Daoy (cell line): ENCODE data around the gene TSPAN16. TPM values are rescaled to one million over a fixed set of nuclear protein-coding genes. Genes with fewer than 3 reads are reported as not detected.
"Not testable (repeated sequence)": the region's sequence is repeated elsewhere in the genome, so short reads cannot be mapped to it uniquely, and the experiment has no call there.

Experiments
- DNase-seq: peaks from one replicate; pipeline ENCODE4 v3.0.0-alpha.2; 2015; ENCODE audit warnings: low read depth
- total RNA-seq: library from RNA; depleted of rRNA; stranded (reverse); fragments of >200 nt; shearing (Covaris generic); gene quantifications from 2 replicates; pipeline ENCODE4 v1.2.3, GENCODE V29; 2014

Gene TSPAN16
- total RNA-seq, 1 experiment from 2014 or later = not detected

DNA sequence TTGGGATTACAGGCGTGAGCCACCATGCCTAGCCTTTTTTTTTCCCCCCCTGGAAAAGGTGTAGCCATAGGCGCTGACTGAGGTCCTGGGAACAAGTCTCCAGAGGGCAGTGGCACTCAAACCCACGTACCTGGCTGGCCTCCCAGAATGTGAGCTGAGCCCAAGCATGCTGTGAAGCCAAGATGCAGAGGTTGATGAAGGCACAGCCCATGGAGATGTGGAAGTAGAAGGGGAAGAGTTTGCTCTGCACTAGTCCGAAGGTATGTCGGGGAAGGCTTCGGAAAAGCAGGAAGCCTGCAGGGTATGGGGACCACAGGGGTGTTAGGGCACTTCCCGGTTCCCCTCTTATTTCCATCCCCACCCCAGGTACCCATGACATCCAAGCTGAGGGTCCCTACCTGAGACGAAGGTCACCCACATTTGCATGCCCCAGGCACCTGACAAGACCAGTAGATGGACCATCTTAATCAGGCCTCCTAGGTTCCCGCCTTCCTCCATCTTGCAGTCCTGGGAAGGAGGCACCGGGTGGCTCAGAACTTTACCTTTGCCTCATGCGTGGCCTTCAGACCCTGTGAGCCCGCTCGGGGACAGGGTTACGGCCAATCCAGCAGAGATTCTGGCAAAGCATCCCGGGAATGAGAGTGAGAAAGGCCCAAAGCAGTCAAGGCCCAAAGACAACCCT, 49.3 kb downstream of the TSPAN16 start:
- DNase-seq = peak; percentile 43

DNA sequence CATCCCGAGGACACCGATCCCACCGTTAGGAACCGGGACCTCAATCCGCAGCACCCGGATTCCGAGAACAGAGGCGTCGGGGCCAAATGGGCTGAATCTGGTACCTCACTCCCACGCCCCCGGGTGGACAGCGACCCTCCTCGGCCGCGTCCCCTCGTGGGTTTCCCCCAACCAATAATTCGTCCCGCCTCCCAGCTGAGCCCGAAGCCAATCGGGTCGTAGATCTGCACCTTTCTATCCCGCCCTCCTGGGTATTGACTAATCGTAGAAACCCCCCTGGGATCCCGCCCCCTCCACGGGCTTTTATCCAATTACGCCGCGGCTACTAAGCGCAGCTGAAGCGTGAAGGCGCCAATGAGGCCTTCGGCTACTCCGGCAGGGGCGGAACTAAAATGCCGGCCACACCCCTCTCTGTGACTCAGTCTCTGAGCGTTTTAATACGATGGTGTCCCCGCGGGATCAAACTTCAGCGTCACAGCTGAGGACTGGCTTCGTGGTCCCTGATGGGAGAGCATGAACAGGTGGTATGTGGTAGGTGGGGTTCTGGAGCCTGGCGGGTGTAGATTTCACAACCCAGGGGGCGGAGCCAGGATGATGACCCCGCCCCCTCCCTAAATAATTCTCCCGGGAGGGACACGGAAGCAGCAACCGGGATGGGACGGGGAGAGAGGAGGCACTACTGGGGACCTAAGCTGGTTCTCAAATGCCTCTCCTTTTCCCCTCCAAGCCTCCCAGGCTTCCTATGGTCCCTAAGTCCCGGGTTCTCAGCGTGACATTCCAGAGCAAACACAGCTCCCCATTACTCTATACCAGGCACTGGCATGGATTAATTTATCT, 50.4 kb downstream of the TSPAN16 start, which contains the start of the genes CCDC159 and TMEM205:
TSS of gene CCDC159 (plus strand) at position 416 of the 837 bp plus-strand sequence. CDS start at position 504, 88 bp downstream.
TSS of gene TMEM205 (minus strand) at position 165 of the 837 bp plus-strand sequence. CDS start 649 bp downstream, outside the sequence.
- DNase-seq = peak; percentile 98

DNA sequence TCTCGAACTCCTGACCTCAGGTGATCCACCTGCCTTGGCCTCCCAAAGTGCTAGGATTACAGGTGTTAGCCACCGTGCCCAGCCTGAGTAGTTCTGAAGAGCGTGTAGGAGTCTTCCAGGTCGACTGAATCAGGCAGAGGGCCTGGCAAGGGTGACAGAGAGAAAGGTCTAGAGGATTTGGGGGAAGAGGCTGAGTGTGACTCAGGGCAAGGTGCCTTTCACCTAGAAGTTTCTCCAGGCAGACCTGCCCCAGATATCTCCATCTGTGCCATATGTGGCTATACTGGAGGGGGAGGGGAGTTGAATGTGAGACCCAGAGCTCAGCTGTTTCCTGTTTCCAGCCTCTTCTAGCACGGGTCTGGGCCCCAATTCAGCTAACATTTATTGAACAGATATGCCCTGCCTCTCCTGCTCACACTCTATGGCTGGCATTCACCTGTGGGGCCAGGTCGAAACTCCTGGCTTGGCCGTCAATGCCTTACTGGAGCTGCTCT, 51.6 kb downstream of the TSPAN16 start:
- no peak for DNase-seq

DNA sequence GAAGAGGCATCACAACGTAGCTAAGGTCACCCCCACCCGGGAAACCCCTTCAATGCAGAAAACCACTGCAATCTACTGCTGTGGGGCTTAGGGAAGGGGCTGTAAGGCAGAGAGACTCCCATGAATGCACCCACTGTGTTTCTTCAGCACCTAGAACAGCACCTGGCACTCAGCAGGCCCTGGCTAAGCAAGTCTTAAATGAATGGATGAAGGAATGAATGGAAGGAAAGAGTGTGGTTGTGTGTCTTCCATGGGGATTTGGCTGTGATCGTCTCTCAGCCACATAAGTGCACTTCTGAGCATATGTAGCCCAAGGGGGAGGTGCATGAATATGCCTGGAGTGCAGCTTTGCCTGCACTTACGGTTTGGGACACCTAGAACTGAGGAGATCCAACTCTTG, 53.2 kb downstream of the TSPAN16 start:
- no peak for DNase-seq

DNA sequence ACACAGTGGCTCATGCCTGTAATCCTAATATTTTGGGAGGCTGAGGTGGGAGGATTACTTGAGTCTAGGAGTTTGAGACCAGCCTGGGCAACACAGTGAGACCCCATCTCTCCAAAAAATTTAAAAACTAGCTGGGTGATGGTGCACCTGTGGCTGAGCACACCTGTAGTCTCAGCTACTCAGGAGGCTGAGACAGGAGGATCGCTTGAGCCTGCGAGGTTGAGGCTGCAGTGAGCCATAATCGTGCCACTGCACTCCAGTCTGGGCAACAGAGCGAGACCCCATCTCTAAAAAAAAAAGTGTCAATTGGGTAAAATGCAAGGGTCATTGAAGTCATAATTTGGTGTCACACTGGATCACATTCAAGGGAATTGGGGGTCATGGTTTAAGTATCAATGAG, 58.1 kb downstream of the TSPAN16 start:
- not testable (repeated sequence) for DNase-seq

DNA sequence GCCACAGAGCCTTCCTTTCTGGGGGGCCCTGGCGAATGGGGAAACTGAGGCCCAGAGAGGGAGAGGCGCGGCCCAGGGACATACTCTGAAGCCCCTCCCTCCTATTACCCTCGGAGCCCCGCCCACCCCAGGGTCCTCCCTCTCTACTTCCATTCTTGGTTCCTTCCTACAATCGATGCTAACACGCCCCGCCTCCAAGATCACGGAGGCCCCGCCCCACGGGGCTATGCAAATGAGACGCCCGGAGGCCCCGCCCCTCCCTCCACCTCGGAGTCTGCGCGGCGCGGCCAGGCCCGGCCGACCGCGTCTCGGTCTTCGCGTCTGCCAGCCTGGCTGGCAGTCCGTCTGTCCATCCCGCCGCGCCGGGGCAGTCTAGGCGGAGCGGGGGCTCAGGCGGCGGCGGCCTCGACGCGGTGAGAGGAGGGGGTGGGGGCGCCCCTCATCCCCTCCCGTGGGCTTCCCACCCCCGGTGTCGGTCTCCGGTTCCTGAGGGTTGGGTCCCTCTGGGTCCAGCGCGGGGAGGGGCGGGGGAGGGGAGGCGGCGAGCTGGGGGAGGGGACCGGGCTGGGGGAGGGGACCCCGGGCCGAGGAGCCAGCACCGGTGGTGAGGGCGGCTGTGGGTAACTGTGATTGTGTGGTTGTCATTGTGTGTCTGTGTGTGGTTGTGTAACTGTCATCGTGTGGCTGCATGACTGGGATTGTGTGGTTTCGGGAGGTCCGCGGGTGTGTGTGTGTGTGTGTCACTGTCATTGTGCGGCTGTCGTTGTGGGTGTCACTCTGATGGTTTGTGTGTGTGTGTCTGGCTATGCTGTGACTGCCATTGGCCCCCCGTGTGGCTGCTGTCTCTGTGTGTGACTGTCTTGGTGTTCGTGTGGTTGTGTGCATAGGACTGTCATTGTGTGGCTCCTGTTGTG, 59.5 kb downstream of the TSPAN16 start, which contains the start of gene PLPPR2:
TSS of gene PLPPR2 (plus strand) at position 273 of the 914 bp plus-strand sequence. CDS start 2,242 bp downstream, outside the sequence.
- peak; percentile 91 for DNase-seq

DNA sequence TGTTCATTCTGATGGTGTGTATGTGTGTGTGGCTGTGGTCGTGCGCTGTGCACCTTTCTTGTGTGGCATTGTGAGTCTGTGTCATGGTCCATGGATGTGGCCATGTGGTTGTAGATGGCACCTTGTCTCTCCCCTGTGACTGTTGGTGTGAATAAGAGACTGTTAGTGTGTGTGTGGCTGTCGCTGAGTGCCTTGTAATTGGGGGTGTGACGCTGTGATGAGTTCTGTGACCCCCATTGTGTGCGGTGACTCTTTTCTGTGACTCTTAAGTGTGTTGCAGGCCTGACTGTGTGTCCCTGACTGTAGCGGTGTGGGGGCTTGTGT, 60.1 kb downstream of the TSPAN16 start:
- DNase-seq = no peak

DNA sequence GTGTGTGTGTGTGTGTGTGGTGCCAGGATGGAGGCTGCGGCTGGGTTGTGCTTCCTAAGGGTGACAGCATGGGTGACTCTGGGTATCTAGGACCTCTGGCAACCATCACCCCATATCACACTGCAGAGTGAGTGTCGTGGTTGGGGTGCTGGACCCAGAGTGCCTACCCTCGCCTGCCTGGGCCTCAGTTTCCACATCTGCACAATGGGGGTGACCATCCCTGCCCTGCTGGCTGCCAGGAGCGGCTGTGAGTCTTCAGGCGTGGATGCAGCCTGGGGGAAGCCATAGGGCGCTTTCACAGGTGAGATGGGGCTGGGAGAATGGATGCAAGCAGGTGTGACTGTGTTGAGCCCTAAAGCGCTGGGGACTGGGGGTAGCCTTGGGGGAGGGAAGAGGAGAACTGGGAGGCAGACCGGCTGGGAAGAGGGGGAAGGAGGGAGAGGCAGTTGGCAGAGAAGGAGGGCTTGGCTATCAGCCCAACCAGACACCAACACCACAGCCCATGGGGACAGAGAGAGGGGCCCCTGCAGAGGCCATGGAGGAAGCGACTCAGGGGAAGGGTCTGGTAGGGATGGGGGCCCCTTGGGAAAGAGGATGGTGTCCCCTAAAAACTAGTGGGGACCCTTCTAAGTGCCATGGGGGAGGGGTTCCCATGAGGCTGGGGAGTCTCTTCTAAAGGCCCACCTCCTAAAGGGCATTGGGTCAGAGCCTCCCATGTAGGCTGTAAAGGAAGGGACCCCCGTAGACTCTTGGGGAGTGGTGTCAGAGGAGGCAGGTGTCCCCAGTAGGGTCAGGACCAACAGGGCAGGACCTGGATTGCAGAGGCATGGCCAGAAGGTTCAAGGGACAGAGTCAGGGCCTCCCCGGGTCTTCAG, 61.0 kb downstream of the TSPAN16 start:
- DNase-seq = no peak

DNA sequence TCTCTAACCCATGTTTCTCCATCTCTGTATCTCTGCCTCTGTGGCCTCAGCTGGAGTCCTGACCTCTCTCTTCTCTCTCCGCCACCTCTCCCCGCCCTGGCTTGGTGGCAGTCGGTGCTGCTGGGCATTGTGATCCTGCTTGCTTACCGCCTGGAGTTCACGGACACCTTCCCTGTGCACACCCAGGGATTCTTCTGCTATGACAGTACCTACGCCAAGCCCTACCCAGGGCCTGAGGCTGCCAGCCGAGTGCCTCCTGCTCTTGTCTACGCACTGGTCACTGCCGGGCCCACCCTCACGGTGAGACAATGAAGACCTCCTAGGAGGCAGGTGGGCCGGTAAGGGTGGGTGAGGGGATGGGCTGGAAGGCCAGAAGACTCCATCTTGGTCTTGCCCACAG, 63.5 kb downstream of the TSPAN16 start:
- DNase-seq = no peak

DNA sequence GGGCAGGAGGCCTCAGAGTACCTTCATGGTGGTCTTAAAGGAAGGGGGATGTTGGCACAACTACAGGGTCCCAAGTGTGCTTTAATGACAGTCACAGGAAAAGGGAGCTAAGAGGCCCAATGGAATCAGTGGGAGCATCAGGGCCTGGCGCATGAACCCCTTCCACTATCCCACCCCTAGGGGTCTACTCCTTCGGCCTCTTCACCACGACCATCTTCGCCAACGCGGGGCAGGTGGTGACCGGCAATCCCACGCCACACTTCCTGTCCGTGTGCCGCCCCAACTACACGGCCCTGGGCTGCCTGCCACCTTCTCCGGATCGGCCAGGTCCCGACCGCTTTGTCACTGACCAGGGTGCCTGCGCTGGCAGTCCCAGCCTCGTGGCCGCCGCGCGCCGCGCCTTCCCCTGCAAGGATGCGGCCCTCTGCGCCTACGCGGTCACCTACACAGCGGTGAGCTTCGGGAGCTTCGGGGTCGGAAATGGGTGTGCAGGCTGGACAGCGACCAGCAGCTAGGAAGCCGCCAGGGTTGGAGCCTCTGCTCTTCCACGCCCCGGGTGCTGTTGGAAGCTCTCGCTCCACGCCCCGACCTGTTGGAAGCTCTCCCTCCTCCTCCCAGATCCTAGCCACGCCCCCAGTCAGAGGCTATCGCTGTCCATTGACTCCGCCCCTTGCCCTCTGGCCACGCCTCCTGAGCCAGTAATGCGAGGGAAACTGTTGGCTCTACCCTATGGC, 65.2 kb downstream of the TSPAN16 start:
- no peak for DNase-seq

DNA sequence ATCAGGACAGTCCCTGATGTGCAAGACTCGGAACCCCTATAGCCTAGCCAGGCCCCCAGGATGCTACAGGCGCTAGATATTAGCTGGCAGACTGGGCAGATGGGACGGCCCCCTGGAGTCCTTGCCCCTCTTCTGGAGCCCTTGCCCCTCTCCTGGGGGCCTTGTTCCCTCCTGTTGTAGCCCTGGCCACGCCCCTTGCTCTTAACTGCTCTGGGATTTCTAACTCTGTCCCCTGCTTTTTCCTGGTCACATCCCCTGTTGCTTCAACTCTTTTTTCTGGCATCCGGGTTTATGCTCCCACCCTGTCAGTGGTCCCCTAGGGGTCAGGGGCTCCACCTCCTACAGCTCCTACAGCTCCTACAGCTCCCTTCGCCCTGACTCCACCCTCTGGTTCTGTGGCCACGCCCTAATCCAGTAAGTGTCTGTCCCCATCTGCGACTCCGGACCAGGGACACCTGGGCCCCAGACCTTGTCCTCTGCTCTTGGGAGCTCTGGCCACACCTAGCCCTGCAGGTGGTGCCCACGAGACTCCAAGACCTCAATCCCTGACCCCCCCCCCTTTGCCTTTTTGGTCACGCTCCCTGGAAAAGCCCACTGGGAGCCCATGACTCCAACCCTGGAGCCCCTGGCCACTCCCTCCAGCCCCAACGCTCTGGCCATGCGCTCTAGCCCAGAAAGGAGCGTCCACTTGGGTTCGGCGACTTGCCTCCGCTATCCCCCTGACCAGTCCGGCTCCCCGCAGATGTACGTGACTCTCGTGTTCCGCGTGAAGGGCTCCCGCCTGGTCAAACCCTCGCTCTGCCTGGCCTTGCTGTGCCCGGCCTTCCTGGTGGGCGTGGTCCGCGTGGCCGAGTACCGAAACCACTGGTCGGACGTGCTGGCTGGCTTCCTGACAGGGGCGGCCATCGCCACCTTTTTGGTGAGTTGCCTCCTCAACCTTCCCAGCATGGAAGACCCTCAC, 66.1 kb downstream of the TSPAN16 start:
- no peak for DNase-seq

DNA sequence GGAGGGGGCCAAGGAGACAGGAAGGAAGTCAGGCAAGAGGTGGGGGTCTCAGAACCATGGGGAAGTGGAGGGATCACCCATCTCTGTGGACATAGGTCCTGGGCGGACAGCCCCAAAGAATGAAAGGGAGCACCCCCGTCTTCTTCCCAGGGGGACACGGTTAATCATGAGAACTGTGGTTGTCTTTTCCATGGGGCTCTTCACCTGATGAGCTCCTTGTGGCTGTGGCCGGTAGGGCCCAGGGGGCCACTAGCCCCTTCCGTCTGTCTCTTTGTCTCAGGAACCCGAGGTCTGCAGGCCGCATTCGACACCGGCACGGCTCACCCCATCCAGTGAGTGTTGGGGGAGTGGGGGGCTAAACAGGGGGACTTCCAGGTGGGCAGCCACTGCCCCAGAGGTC, 67.9 kb downstream of the TSPAN16 start:
- DNase-seq = no peak

DNA sequence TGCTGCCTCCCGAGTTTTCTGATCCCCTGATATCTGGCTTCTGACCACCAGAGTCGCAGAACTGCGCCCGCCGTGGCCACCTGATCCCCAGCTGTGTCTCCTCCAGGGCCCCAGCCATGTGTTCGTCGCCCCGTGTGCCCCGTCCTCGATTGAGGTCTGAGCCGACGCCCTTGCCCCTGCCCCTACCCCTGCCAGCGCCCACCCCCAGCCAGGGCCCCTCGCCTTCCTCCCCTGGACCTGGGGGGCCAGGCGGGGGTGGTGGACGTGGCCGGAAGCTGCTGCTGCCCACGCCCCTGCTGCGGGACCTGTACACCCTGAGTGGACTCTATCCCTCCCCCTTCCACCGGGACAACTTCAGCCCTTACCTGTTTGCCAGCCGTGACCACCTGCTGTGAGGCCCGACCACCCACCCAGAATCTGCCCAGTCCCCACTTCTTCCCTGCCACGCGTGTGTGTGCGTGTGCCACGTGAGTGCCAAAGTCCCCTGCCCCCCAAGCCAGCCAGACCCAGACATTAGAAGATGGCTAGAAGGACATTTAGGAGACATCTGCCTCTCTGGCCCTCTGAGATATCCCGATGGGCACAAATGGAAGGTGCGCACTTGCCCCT, 68.4 kb downstream of the TSPAN16 start:
- DNase-seq = no peak

DNA sequence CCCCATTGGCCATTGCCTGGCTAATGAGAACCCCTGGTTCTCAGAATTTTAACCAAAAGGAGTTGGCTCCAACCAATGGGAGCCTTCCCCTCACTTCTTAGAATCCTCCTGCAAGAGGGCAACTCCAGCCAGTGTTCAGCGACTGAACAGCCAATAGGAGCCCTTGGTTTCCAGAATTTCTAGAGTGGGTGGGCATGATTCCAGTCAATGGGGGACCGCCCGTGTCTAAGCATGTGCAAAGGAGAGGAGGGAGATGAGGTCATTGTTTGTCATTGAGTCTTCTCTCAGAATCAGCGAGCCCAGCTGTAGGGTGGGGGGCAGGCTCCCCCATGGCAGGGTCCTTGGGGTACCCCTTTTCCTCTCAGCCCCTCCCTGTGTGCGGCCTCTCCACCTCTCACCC, 69.0 kb downstream of the TSPAN16 start:
- no peak for DNase-seq
